ENCODE measurements around the gene EID2. TPM values are rescaled to one million over a fixed set of nuclear protein-coding genes. Genes with fewer than 3 reads are reported as not detected.

Gene EID2
- total and polyA plus RNA-seq, 2 of the 8 experiments (the other 6 are each of a cell fraction or from before 2014, with no cell fraction given): 7.8 to 29.6 TPM

- DNase-seq (ENCODE audit: low read depth in 1 of 2, low spot score in 2 of 2) (no peak), FAIRE-seq (no peak)
- no peak overlapping the region for H3K4ac ChIP-seq (replicated peaks; ENCODE audit: insufficient read length, low read depth, low read length)
- H3K9ac ChIP-seq (replicated peaks in 1 of 4; ENCODE audit: extremely low read depth in 1 of 4, low read depth in 3 of 4, low read length in 3 of 4): no peak overlapping the region
- ChIA-PET POLR2A (ENCODE audit: partially characterized antibody) (no interaction called here), CTCF (ENCODE audit: partially characterized antibody) (no interaction called here)
- no peak overlapping the region for H2AFZ ChIP-seq (ENCODE audit: low read length)
- no peaks in the 10 kb centered on the region for H3K79me2 ChIP-seq (ENCODE audit: control insufficient read depth in 1 of 2, insufficient read depth in 2 of 2, low read length in 2 of 2)
- H3K18ac ChIP-seq (ENCODE audit: extremely low read depth, low read length): no peak overlapping the region
- H3K27ac ChIP-seq (ENCODE audit: low read depth, low read length): no peak overlapping the region
- no peak overlapping the region for H2BK20ac ChIP-seq (ENCODE audit: low read length)
- H3K27me3 ChIP-seq (replicated peaks in 1 of 4; ENCODE audit: control insufficient read depth in 3 of 4, extremely low read depth in 1 of 4, insufficient read depth in 3 of 4, low read length in 3 of 4): no peaks in the 10 kb centered on the region; a peak in 1 of 7 replicates
- H2BK15ac ChIP-seq (ENCODE audit: low read length): no peak overlapping the region
- H3K14ac ChIP-seq (ENCODE audit: insufficient read length): no peak overlapping the region
- no peak overlapping the region for H2BK120ac ChIP-seq (replicated peaks; ENCODE audit: low read depth, low read length)
- H3K56ac ChIP-seq (replicated peaks; ENCODE audit: insufficient read length, low read depth, low read length): no peak overlapping the region
- H4K5ac ChIP-seq (ENCODE audit: insufficient read length, low read depth, low read length): no peak overlapping the region
- no peaks in the 10 kb centered on the region for H3K23me2 ChIP-seq (ENCODE audit: low read depth, low read length)
- no peaks in the 10 kb centered on the region for H3K79me1 ChIP-seq (ENCODE audit: low read depth, low read length)
- H3K4me1 ChIP-seq (replicated peaks in 1 of 4; ENCODE audit: control insufficient read depth in 3 of 4, insufficient read depth in 4 of 4, low read length in 3 of 4): no peaks in the 10 kb centered on the region
- H2AK5ac ChIP-seq (ENCODE audit: low read depth, low read length): no peak overlapping the region
- H3K4me3 ChIP-seq (ENCODE audit: extremely low read depth in 1 of 4, insufficient read depth in 2 of 4, low read depth in 3 of 4, low read length in 4 of 4): no peak overlapping the region
- WGBS, 2 experiments (ENCODE audit: extremely low coverage in 1 of 2, insufficient coverage in 1 of 2, insufficient read length in 1 of 2, insufficient replicate concordance in 2 of 2, low coverage in 1 of 2, low lambda C conversion rate in 2 of 2, missing lambda C conversion rate in 1 of 2): 90% methylated on average over 3 of the region's 3 CpGs; no CpG with 5 or more reads in 1 of the 2 experiments
- no peaks in the 10 kb centered on the region for H4K20me1 ChIP-seq (replicated peaks in 1 of 2; ENCODE audit: control insufficient read depth in 1 of 2, insufficient read depth in 2 of 2, low read length in 2 of 2)
- no peak overlapping the region for H2BK12ac ChIP-seq (ENCODE audit: low read depth, low read length)
- no peaks in the 10 kb centered on the region for H3K36me3 ChIP-seq (ENCODE audit: control insufficient read depth in 2 of 4, insufficient read depth in 4 of 4, low read length in 3 of 4)
- no peak overlapping the region for H2BK5ac ChIP-seq (ENCODE audit: low read depth, low read length)
- no peak overlapping the region for H3K23ac ChIP-seq (ENCODE audit: insufficient read length)
- no peak overlapping the region for H3K4me2 ChIP-seq (ENCODE audit: insufficient read depth in 1 of 2, low read depth in 2 of 2, low read length in 2 of 2)
- H3K9me3 ChIP-seq (ENCODE audit: insufficient read depth in 2 of 2, low read depth in 1 of 2, low read length in 1 of 2): no peaks in the 10 kb centered on the region
- H4K91ac ChIP-seq (replicated peaks; ENCODE audit: insufficient read length, low read length): no peak overlapping the region
- H4K8ac ChIP-seq (ENCODE audit: extremely low read depth, insufficient read depth, low read length): no peak overlapping the region
- TF ChIP-seq BACH1 (IDR thresholded peaks at IDR 0.05; ENCODE audit: low read length): no peak
- no peak for TF ChIP-seq ASH2L (IDR thresholded peaks at IDR 0.05; ENCODE audit: low read length)
- TF ChIP-seq USF2 (IDR thresholded peaks at IDR 0.05; ENCODE audit: low read length): no peak
- TF ChIP-seq SRF (IDR thresholded peaks at IDR 0.05; ENCODE audit: low read depth, low read length): no peak
Observed at GRCh38 chr19:39568604-39569003, 28.6 kb upstream of the EID2 start.
